Naive thymus-derived CD8-positive, alpha-beta T cell (primary cell): ENCODE results near the gene EDIL3. TPM values are rescaled to one million over a fixed set of nuclear protein-coding genes. Genes with fewer than 3 reads are reported as not detected.
A peak's percentile ranks its signal among the peaks of the same experiment; 100 is the strongest.

ENCODE experiments used
- ATAC-seq, 2 donors: fragments of 150-1000 bp; cut with Tn5 transposase in 1 of 2; sonication (Bioruptor Pico), chemical (Tn5 transposase) in 1 of 2; 1 replicate in 1 of 2; 2 replicates in 1 of 2; pipeline ENCODE4 v1.10.0; 2021; ENCODE audit warnings: mild to moderate bottlenecking in 2 of 2, moderate library complexity in 2 of 2
- POLR2A ChIA-PET: fragments of 350-600 bp; sonication (Branson Sonifier 250); formaldehyde crosslinking; loops from one replicate; lab custom pipeline; 2021; ENCODE audit warnings: antibody characterized with exemption; lab: Charles Lee
- DNase-seq, 10 donors: peaks; one replicate each; pipeline versions ENCODE4 v3.0.0 to v3.0.0-alpha.2; 2020 to 2022
- H3K27ac Mint-ChIP-seq, 10 donors: one replicate each; pipeline ENCODE4 v1.8.0; 2020 to 2022; ENCODE audit warnings: mild to moderate bottlenecking in 10 of 10, mixed read lengths in 10 of 10, moderate library complexity in 4 of 10, inconsistent platforms in 1 of 10
- H3K27me3 Mint-ChIP-seq, 5 donors: one replicate each; pipeline ENCODE4 v1.8.0; 2021 to 2022; ENCODE audit warnings: mixed read lengths in 5 of 5
- H3K36me3 Mint-ChIP-seq, 3 donors: one replicate each; pipeline ENCODE4 v1.8.0; 2020 to 2022; ENCODE audit warnings: mixed read lengths in 3 of 3, mild to moderate bottlenecking in 2 of 3, inconsistent platforms in 1 of 3
- H3K4me1 Mint-ChIP-seq, 4 donors: one replicate each; pipeline ENCODE4 v1.8.0; 2021 to 2022; ENCODE audit warnings: mixed read lengths in 4 of 4
- H3K4me3 Mint-ChIP-seq, 10 donors: one replicate each; pipeline ENCODE4 v1.8.0; 2020 to 2022; ENCODE audit warnings: mild to moderate bottlenecking in 10 of 10, mixed read lengths in 10 of 10, moderate library complexity in 6 of 10, inconsistent platforms in 1 of 10
- H3K9me3 Mint-ChIP-seq, 9 donors: one replicate each; pipeline ENCODE4 v1.8.0; 2020 to 2022; ENCODE audit warnings: mixed read lengths in 9 of 9, mild to moderate bottlenecking in 3 of 9, inconsistent platforms in 1 of 9, moderate library complexity in 1 of 9
- polyA plus RNA-seq, 3 donors: library from polyadenylated mRNA; unstranded; fragments of 300-500 nt; fragmentation: Illumina TruSeq; gene quantifications; one replicate each; pipeline ENCODE4 v1.2.3, GENCODE V29; 2021
- total RNA-seq, 8 experiments: library from RNA in 2 of 8; stranded (reverse) in 2 of 8; gene quantifications; one replicate each; pipeline ENCODE4 v1.2.3 and lab custom pipeline; 2021 to 2026

EDIL3 gene
- total and polyA plus RNA-seq, 5 experiments from 2014 or later, result not detected

- POLR2A ChIA-PET, result no interaction called here
- H3K4me1 Mint-ChIP-seq, result no peaks in the 10 kb centered on the region
These were observed 156.4 kb downstream of the EDIL3 start for GRCh38 chr5:84228266-84228665.

GRCh38 chr5:84227236-84227635, 157.4 kb downstream of the EDIL3 start:
- POLR2A ChIA-PET, result no interaction called here
- Mint-ChIP-seq H3K27me3 (no peaks in the 10 kb centered on the region), H3K4me1 (no peaks in the 10 kb centered on the region), H3K36me3 (no peaks in the 10 kb centered on the region), H3K27ac (no peak overlapping the region), H3K4me3 (no peak overlapping the region), H3K9me3 (peaks cover 0 to 9% (median 0%) of the 10 kb centered on the region in 9 donors)
- ATAC-seq, result no peak
- no peak for DNase-seq

More at GRCh38 chr5:84228266-84228665, 156.4 kb downstream of the EDIL3 start:
- ATAC-seq (no peak), DNase-seq (no peak)
- Mint-ChIP-seq H3K9me3 (peaks cover 0 to 9% (median 0%) of the 10 kb centered on the region in 9 donors), H3K36me3 (no peaks in the 10 kb centered on the region), H3K27me3 (no peaks in the 10 kb centered on the region), H3K4me3 (no peak overlapping the region), H3K27ac (no peak overlapping the region)

- ATAC-seq (no peak), DNase-seq (no peak)
- Mint-ChIP-seq H3K4me3 (no peak overlapping the region), H3K4me1 (no peaks in the 10 kb centered on the region), H3K27me3 (no peaks in the 10 kb centered on the region), H3K27ac (no peak overlapping the region), H3K36me3 (no peaks in the 10 kb centered on the region), H3K9me3 (peaks cover 0 to 11% (median 0%) of the 10 kb centered on the region in 9 donors)
- POLR2A ChIA-PET, result no interaction called here
These were observed 166.1 kb downstream of the EDIL3 start for GRCh38 chr5:84218546-84218945.

- Mint-ChIP-seq H3K36me3 (no peaks in the 10 kb centered on the region), H3K27me3 (peaks cover 0 to 2% (median 0%) of the 10 kb centered on the region in 5 donors), H3K4me1 (no peaks in the 10 kb centered on the region), H3K27ac (no peak overlapping the region), H3K4me3 (no peak overlapping the region), H3K9me3 (peaks cover 0 to 22% (median 2%) of the 10 kb centered on the region in 9 donors)
- ATAC-seq (no peak), DNase-seq (no peak)
- POLR2A ChIA-PET, result no interaction called here
These were observed 169.2 kb downstream of the EDIL3 start for GRCh38 chr5:84215521-84215920.

- no peak for ATAC-seq
- Mint-ChIP-seq H3K36me3 (no peaks in the 10 kb centered on the region), H3K9me3 (peaks cover 0 to 13% (median 2%) of the 10 kb centered on the region in 9 donors)
These were observed 170.8 kb downstream of the EDIL3 start for GRCh38 chr5:84213861-84214260.

GRCh38 chr5:84213212-84213611, 171.5 kb downstream of the EDIL3 start:
- POLR2A ChIA-PET, result no interaction called here
- ATAC-seq (no peak), DNase-seq (no peak)
- H3K36me3 Mint-ChIP-seq, result no peaks in the 10 kb centered on the region
- H3K27me3 Mint-ChIP-seq, result peaks cover 0 to 2% (median 0%) of the 10 kb centered on the region in 5 donors
- no peak overlapping the region for H3K4me3 Mint-ChIP-seq
- peaks cover 0 to 10% (median 2%) of the 10 kb centered on the region in 9 donors for H3K9me3 Mint-ChIP-seq
- H3K4me1 Mint-ChIP-seq, result no peaks in the 10 kb centered on the region
- no peak overlapping the region for H3K27ac Mint-ChIP-seq

More at GRCh38 chr5:84213861-84214260, 170.8 kb downstream of the EDIL3 start:
- POLR2A ChIA-PET, result no interaction called here
- H3K27ac Mint-ChIP-seq, result no peak overlapping the region
- no peak overlapping the region for H3K4me3 Mint-ChIP-seq
- no peaks in the 10 kb centered on the region for H3K4me1 Mint-ChIP-seq
- H3K27me3 Mint-ChIP-seq, result peaks cover 0 to 2% (median 0%) of the 10 kb centered on the region in 5 donors
- DNase-seq, result no peak

- Mint-ChIP-seq H3K36me3 (no peaks in the 10 kb centered on the region), H3K27me3 (no peaks in the 10 kb centered on the region), H3K4me1 (no peaks in the 10 kb centered on the region), H3K27ac (peak overlapping the region in 1 of 10 donors; percentile 24), H3K4me3 (no peak overlapping the region), H3K9me3 (peaks cover 0 to 4% (median 0%) of the 10 kb centered on the region in 9 donors)
- POLR2A ChIA-PET, result no interaction called here
- ATAC-seq, result no peak
- no peak for DNase-seq
These were observed 179.9 kb downstream of the EDIL3 start for GRCh38 chr5:84204772-84205171.

- DNase-seq (no peak), ATAC-seq (no peak)
- Mint-ChIP-seq H3K4me1 (no peaks in the 10 kb centered on the region), H3K27me3 (no peaks in the 10 kb centered on the region), H3K4me3 (no peak overlapping the region), H3K9me3 (peaks cover 0 to 13% (median 1%) of the 10 kb centered on the region in 9 donors), H3K27ac (no peak overlapping the region), H3K36me3 (no peaks in the 10 kb centered on the region)
- POLR2A ChIA-PET, result no interaction called here
These were observed 182.5 kb downstream of the EDIL3 start for GRCh38 chr5:84202136-84202535.

- H3K4me1 Mint-ChIP-seq, result no peaks in the 10 kb centered on the region
- no peaks in the 10 kb centered on the region for H3K27me3 Mint-ChIP-seq
- POLR2A ChIA-PET, result no interaction called here
- H3K36me3 Mint-ChIP-seq, result no peaks in the 10 kb centered on the region
- no peak for DNase-seq
- H3K27ac Mint-ChIP-seq, result no peak overlapping the region
- no peak for ATAC-seq
- H3K9me3 Mint-ChIP-seq, result peaks cover 0 to 26% (median 0%) of the 10 kb centered on the region in 9 donors
- no peak overlapping the region for H3K4me3 Mint-ChIP-seq
These were observed 187.1 kb downstream of the EDIL3 start for GRCh38 chr5:84197538-84197937.

GRCh38 chr5:84191281-84191680, 193.4 kb downstream of the EDIL3 start:
- H3K27ac Mint-ChIP-seq, result no peak overlapping the region
- DNase-seq (no peak), ATAC-seq (no peak)
- H3K27me3 Mint-ChIP-seq, result no peaks in the 10 kb centered on the region
- POLR2A ChIA-PET, result no interaction called here
- H3K36me3 Mint-ChIP-seq, result no peaks in the 10 kb centered on the region
- no peaks in the 10 kb centered on the region for H3K4me1 Mint-ChIP-seq
- no peak overlapping the region for H3K4me3 Mint-ChIP-seq
- peaks cover 0 to 4% (median 0%) of the 10 kb centered on the region in 9 donors for H3K9me3 Mint-ChIP-seq

- H3K27me3 Mint-ChIP-seq, result peaks cover 0 to 2% (median 0%) of the 10 kb centered on the region in 5 donors
- POLR2A ChIA-PET, result no interaction called here
- no peak overlapping the region for H3K4me3 Mint-ChIP-seq
- H3K36me3 Mint-ChIP-seq, result no peaks in the 10 kb centered on the region
- DNase-seq (no peak), ATAC-seq (no peak)
- no peak overlapping the region for H3K27ac Mint-ChIP-seq
- H3K9me3 Mint-ChIP-seq, result peaks cover 0 to 5% (median 0%) of the 10 kb centered on the region in 9 donors
- no peaks in the 10 kb centered on the region for H3K4me1 Mint-ChIP-seq
These were observed 199.8 kb downstream of the EDIL3 start for GRCh38 chr5:84184857-84185256.

- no peaks in the 10 kb centered on the region for H3K4me1 Mint-ChIP-seq
- H3K4me3 Mint-ChIP-seq, result no peak overlapping the region
- ATAC-seq (no peak), DNase-seq (no peak)
- H3K36me3 Mint-ChIP-seq, result no peaks in the 10 kb centered on the region
- H3K9me3 Mint-ChIP-seq, result peaks cover 0 to 6% (median 0%) of the 10 kb centered on the region in 9 donors
- peaks cover 0 to 6% (median 0%) of the 10 kb centered on the region in 5 donors for H3K27me3 Mint-ChIP-seq
- H3K27ac Mint-ChIP-seq, result no peak overlapping the region
- POLR2A ChIA-PET, result no interaction called here
These were observed 203.6 kb downstream of the EDIL3 start for GRCh38 chr5:84181093-84181492.

- no peaks in the 10 kb centered on the region for H3K27me3 Mint-ChIP-seq
- no peak for DNase-seq
- no peak for ATAC-seq
- H3K27ac Mint-ChIP-seq, result no peak overlapping the region
- no peaks in the 10 kb centered on the region for H3K36me3 Mint-ChIP-seq
- peaks cover 0 to 9% (median 0%) of the 10 kb centered on the region in 9 donors for H3K9me3 Mint-ChIP-seq
- H3K4me1 Mint-ChIP-seq, result no peaks in the 10 kb centered on the region
- POLR2A ChIA-PET, result no interaction called here
- no peak overlapping the region for H3K4me3 Mint-ChIP-seq
These were observed 215.8 kb downstream of the EDIL3 start for GRCh38 chr5:84168841-84169240.

- POLR2A ChIA-PET, result no interaction called here
- Mint-ChIP-seq H3K4me3 (no peak overlapping the region), H3K4me1 (peaks cover 0 to 2% (median 0%) of the 10 kb centered on the region in 4 donors), H3K36me3 (no peaks in the 10 kb centered on the region), H3K9me3 (peaks cover 0 to 9% (median 0%) of the 10 kb centered on the region in 9 donors), H3K27ac (no peak overlapping the region), H3K27me3 (peaks cover 0 to 4% (median 0%) of the 10 kb centered on the region in 5 donors)
- ATAC-seq, result no peak
- no peak for DNase-seq
These were observed 221.0 kb downstream of the EDIL3 start for GRCh38 chr5:84163671-84164070.
